ENCODE results near the gene ZC3H18. TPM values are rescaled to one million over a fixed set of nuclear protein-coding genes. Genes with fewer than 3 reads are reported as not detected.

The ZC3H18 gene
- total and polyA plus RNA-seq, 10 of the 15 experiments (the other 5 are each of a cell fraction or from before 2014, with no cell fraction given): 1.0 to 58.3 (median 22.4) TPM

DNA sequence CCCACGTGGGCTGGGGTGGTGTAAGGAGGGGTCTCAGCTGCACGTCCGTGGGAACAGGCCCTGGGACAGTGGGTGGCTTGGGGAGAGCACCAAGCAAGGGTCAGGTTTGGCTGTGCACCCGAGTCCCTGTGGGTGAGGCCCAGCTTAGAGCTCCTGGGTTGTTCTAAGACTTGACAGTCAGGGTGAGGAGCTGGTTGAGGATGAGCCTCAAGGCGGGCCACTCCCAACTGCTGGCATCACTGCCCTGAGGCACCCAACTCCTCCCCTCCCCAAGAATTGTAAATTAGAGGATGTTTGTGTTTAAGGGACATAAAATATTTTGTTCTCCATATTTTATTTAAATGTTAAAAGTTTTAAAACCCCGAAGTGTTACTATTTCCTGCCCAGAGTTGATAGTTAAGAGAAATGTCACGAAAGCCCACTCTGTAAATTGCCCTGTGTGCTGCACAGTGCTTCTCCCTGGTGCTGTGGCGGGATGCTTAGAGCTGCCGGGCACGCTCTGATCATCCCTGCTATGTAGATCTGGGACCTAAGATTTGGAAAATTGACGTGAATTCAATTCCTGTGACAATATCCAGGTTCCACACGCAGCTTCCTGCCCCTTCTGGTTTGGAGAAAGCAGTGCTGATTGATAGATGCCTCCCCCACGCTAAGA is 15.9 kb downstream of the ZC3H18 start:
- RAD21 ChIA-PET (ENCODE audit: unreplicated experiment): no interaction called here
- no peak for TF ChIP-seq NFXL1 (IDR thresholded peaks at IDR 0.05; ENCODE audit: borderline replicate concordance)
- TF ChIP-seq, protein P1, sequence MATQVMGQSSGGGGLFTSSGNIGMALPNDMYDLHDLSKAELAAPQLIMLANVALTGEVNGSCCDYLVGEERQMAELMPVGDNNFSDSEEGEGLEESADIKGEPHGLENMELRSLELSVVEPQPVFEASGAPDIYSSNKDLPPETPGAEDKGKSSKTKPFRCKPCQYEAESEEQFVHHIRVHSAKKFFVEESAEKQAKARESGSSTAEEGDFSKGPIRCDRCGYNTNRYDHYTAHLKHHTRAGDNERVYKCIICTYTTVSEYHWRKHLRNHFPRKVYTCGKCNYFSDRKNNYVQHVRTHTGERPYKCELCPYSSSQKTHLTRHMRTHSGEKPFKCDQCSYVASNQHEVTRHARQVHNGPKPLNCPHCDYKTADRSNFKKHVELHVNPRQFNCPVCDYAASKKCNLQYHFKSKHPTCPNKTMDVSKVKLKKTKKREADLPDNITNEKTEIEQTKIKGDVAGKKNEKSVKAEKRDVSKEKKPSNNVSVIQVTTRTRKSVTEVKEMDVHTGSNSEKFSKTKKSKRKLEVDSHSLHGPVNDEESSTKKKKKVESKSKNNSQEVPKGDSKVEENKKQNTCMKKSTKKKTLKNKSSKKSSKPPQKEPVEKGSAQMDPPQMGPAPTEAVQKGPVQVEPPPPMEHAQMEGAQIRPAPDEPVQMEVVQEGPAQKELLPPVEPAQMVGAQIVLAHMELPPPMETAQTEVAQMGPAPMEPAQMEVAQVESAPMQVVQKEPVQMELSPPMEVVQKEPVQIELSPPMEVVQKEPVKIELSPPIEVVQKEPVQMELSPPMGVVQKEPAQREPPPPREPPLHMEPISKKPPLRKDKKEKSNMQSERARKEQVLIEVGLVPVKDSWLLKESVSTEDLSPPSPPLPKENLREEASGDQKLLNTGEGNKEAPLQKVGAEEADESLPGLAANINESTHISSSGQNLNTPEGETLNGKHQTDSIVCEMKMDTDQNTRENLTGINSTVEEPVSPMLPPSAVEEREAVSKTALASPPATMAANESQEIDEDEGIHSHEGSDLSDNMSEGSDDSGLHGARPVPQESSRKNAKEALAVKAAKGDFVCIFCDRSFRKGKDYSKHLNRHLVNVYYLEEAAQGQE (IDR thresholded peaks at IDR 0.05; ENCODE audit: low read depth, low read length): no peak
- TF ChIP-seq, protein P2, sequence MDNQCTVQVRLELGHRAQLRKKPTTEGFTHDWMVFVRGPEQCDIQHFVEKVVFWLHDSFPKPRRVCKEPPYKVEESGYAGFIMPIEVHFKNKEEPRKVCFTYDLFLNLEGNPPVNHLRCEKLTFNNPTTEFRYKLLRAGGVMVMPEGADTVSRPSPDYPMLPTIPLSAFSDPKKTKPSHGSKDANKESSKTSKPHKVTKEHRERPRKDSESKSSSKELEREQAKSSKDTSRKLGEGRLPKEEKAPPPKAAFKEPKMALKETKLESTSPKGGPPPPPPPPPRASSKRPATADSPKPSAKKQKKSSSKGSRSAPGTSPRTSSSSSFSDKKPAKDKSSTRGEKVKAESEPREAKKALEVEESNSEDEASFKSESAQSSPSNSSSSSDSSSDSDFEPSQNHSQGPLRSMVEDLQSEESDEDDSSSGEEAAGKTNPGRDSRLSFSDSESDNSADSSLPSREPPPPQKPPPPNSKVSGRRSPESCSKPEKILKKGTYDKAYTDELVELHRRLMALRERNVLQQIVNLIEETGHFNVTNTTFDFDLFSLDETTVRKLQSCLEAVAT (IDR thresholded peaks at IDR 0.05): no peak
- no peak for TF ChIP-seq ASH2L (IDR thresholded peaks at IDR 0.05; ENCODE audit: borderline replicate concordance, low read depth)
- TF ChIP-seq, protein P3, sequence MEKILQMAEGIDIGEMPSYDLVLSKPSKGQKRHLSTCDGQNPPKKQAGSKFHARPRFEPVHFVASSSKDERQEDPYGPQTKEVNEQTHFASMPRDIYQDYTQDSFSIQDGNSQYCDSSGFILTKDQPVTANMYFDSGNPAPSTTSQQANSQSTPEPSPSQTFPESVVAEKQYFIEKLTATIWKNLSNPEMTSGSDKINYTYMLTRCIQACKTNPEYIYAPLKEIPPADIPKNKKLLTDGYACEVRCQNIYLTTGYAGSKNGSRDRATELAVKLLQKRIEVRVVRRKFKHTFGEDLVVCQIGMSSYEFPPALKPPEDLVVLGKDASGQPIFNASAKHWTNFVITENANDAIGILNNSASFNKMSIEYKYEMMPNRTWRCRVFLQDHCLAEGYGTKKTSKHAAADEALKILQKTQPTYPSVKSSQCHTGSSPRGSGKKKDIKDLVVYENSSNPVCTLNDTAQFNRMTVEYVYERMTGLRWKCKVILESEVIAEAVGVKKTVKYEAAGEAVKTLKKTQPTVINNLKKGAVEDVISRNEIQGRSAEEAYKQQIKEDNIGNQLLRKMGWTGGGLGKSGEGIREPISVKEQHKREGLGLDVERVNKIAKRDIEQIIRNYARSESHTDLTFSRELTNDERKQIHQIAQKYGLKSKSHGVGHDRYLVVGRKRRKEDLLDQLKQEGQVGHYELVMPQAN (conservative IDR thresholded peaks at IDR 0.05): no peak
- no peak for TF ChIP-seq ZNF592 (IDR thresholded peaks at IDR 0.05)
- no peak for TF ChIP-seq FOXK2 (IDR thresholded peaks at IDR 0.05)
- TF ChIP-seq ZNF217 (IDR thresholded peaks at IDR 0.05): no peak
- no peak for TF ChIP-seq HSF1 (IDR thresholded peaks at IDR 0.05; ENCODE audit: low read depth, low read length)

More for the DNA sequence above, 15.9 kb downstream of the ZC3H18 start:
- Histone ChIP-seq H2AFZ (ENCODE audit: control insufficient read depth, low read depth, low read length) (no peak overlapping the region), H3K9me3 (replicated peaks; ENCODE audit: control insufficient read depth, insufficient read depth, low read length) (no peaks in the 10 kb centered on the region), H3K4me2 (ENCODE audit: control insufficient read depth, insufficient read depth) (no peak overlapping the region), H3K9ac (ENCODE audit: control insufficient read depth, insufficient read depth, low read length) (no peak overlapping the region), H3K79me2 (ENCODE audit: control insufficient read depth, insufficient read depth, low read length) (peaks cover 22% of the 10 kb centered on the region), H3K27me3 (replicated peaks in 1 of 2; ENCODE audit: control insufficient read depth in 2 of 2, insufficient read depth in 2 of 2, low read length in 1 of 2) (no peaks in the 10 kb centered on the region), H3K27ac (ENCODE audit: control insufficient read depth, insufficient read depth) (no peak overlapping the region), H3K4me1 (ENCODE audit: control insufficient read depth, insufficient read depth, low read length) (peaks cover 1% of the 10 kb centered on the region), H4K20me1 (ENCODE audit: control insufficient read depth, insufficient read depth) (no peaks in the 10 kb centered on the region), H3K4me3 (no peak overlapping the region), H3K36me3 (ENCODE audit: control insufficient read depth in 2 of 2, insufficient read depth in 2 of 2, low read length in 1 of 2) (peaks cover 32 to 37% of the 10 kb centered on the region in 2 experiments)
- 92% methylated on average over 13 of the region's 13 CpGs for WGBS (ENCODE audit: insufficient coverage, insufficient replicate concordance, low lambda C conversion rate, missing lambda C conversion rate)
- ChIA-PET CTCF (interaction anchor here (1.0 kb wide), 1 partner anchor 16 kb away, joined by 3 read pairs; the partner anchor contains the start of gene ZC3H18), POLR2A (no interaction called here), SMC1A (ENCODE audit: uncharacterized antibody, unreplicated experiment) (no interaction called here)
- BruUV-seq (replicated peaks): no TSS peak
- FAIRE-seq (no peak), DNase-seq (ENCODE audit: low read depth, low spot score) (no peak), ATAC-seq (no peak)
- in situ Hi-C loops (cut with MboI): no loop called here
- intact Hi-C loops (cut with micrococcal nuclease; ENCODE audit: unreplicated experiment): no loop called here

Data from GM12878 (cell line).